ENCODE measurements around the gene CENPT. TPM values are rescaled to one million over a fixed set of nuclear protein-coding genes. Genes with fewer than 3 reads are reported as not detected.

Gene CENPT
- total and polyA plus RNA-seq, 2 of the 13 experiments (the other 11 are each of a cell fraction or from before 2014, with no cell fraction given), result 40.9 to 43.3 TPM

- TF ChIP-seq TFE3 (CRISPR knock-in tag; IDR thresholded peaks at IDR 0.05) (no peak), ARID5B (CRISPR knock-in tag; IDR thresholded peaks at IDR 0.05) (no peak), ZC3H13 (CRISPR knock-in tag; IDR thresholded peaks at IDR 0.05) (peak; percentile 90)
These were observed 2.0 kb downstream of the CENPT start (continued) for GRCh38 chr16:67845291-67846062.

- peaks cover 0 to 4% of the 10 kb centered on the region in 2 experiments; a peak in 3 of 5 replicates for H3K36me3 ChIP-seq (replicated peaks in 1 of 2; ENCODE audit: control insufficient read depth in 1 of 2, insufficient read depth in 2 of 2, low read length in 2 of 2)
- POLR2A ChIA-PET, result interaction anchor here (1.2 to 6.2 kb wide), 9 partner anchors 10 to 282 kb away, joined by 3 to 47 read pairs (median 6); partner anchors contain the start of genes CTCF, EDC4, RANBP10 and TSNAXIP1
- DNase-seq (ENCODE audit: low spot score) (no peak), ATAC-seq (no peak), FAIRE-seq (no peak)
- no peak overlapping the region for H2AFZ ChIP-seq (ENCODE audit: low read length)
- no TSS peak for BruUV-seq (replicated peaks)
- CTCF ChIA-PET (ENCODE audit: low intra/inter-chr PET ratio, low total read pairs), result interaction anchor here (1.4 kb wide), 1 partner anchor 21 kb away, joined by 4 read pairs; no protein-coding TSS in a partner anchor
- no peaks in the 10 kb centered on the region; a peak in 1 of 5 replicates for H3K27me3 ChIP-seq (ENCODE audit: control insufficient read depth in 1 of 2, insufficient read depth in 2 of 2, low read length in 2 of 2)
- in situ Hi-C loops (cut with HindIII; ENCODE audit: extremely low pct_ligation_motif_present, low pct_unique_long_range_greater_than_20kb), result no loop called here
- WGBS (ENCODE audit: low lambda C conversion rate), result 63% methylated on average over 4 of the region's 4 CpGs
- peak overlapping the region in 2 of 3 experiments; percentile 19 to 92; a peak in 3 of 6 replicates for H3K4me3 ChIP-seq (replicated peaks in 1 of 3; ENCODE audit: insufficient read depth in 1 of 3, low read depth in 2 of 3, low read length in 3 of 3)
- peak overlapping the region; percentile 15 for H3K27ac ChIP-seq (ENCODE audit: extremely low read length, insufficient read depth, low read length)
- peak overlapping the region; percentile 89 for H3K4me2 ChIP-seq (ENCODE audit: low read depth, low read length)
- peaks cover 50% of the 10 kb centered on the region for H3K4me1 ChIP-seq (ENCODE audit: insufficient read depth, low read length)
- H4K20me1 ChIP-seq (ENCODE audit: insufficient read depth, low read length), result peaks cover 38% of the 10 kb centered on the region
- peaks cover 58% of the 10 kb centered on the region for H3K79me2 ChIP-seq (ENCODE audit: insufficient read depth, low read length)
- H3K9ac ChIP-seq (ENCODE audit: insufficient read depth, low read depth, low read length), result peak overlapping the region; percentile 93; the same call in 1 of the 2 replicates
- H3K9me3 ChIP-seq (ENCODE audit: low read length), result no peaks in the 10 kb centered on the region
- intact Hi-C loops (cut with micrococcal nuclease; ENCODE audit: unreplicated experiment), result no loop called here
- TF ChIP-seq, protein P1, sequence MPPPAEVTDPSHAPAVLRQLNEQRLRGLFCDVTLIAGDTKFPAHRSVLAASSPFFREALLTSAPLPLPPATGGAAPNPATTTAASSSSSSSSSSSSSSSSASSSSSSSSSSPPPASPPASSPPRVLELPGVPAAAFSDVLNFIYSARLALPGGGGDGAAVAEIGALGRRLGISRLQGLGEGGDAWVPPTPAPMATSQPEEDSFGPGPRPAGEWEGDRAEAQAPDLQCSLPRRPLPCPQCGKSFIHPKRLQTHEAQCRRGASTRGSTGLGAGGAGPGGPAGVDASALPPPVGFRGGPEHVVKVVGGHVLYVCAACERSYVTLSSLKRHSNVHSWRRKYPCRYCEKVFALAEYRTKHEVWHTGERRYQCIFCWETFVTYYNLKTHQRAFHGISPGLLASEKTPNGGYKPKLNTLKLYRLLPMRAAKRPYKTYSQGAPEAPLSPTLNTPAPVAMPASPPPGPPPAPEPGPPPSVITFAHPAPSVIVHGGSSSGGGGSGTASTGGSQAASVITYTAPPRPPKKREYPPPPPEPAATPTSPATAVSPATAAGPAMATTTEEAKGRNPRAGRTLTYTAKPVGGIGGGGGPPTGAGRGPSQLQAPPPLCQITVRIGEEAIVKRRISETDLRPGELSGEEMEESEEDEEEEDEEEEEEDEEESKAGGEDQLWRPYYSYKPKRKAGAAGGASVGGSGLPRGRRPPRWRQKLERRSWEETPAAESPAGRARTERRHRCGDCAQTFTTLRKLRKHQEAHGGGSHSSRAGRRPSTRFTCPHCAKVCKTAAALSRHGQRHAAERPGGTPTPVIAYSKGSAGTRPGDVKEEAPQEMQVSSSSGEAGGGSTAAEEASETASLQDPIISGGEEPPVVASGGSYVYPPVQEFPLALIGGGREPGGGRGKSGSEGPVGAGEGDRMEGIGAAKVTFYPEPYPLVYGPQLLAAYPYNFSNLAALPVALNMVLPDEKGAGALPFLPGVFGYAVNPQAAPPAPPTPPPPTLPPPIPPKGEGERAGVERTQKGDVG (CRISPR knock-in tag; IDR thresholded peaks at IDR 0.05; ENCODE audit: borderline replicate concordance), result no peak
- TF ChIP-seq PAX8 (CRISPR knock-in tag; IDR thresholded peaks at IDR 0.05; ENCODE audit: borderline replicate concordance) (no peak), ZC3H13 (CRISPR knock-in tag; IDR thresholded peaks at IDR 0.05) (0 out of 2 replicates have a peak, but pooled peaks have one; percentile 21), THAP11 (CRISPR knock-in tag; IDR thresholded peaks at IDR 0.05) (peak; percentile 36; the same call in 1 of the 2 replicates), ZNF232 (CRISPR knock-in tag; IDR thresholded peaks at IDR 0.05; ENCODE audit: borderline replicate concordance) (no peak)
These were observed 3.0 kb downstream of the CENPT start for GRCh38 chr16:67844497-67844896.
